ENCODE results near the gene ABLIM1. TPM values are rescaled to one million over a fixed set of nuclear protein-coding genes. Genes with fewer than 3 reads are reported as not detected.

Gene ABLIM1
- total and polyA plus RNA-seq, 2 of the 13 experiments (the other 11 are each of a cell fraction or from before 2014, with no cell fraction given) = 59.4 to 92.7 TPM

- TF ChIP-seq NR2F6 (IDR thresholded peaks at IDR 0.05) (peak; percentile 29; the same call in 1 of the 2 replicates), NR2F6 (CRISPR knock-in tag; IDR thresholded peaks at IDR 0.05) (no peak), ISL2 (CRISPR knock-in tag; IDR thresholded peaks at IDR 0.05) (peak; percentile 52; the same call in 1 of the 2 replicates), AGO1 (IDR thresholded peaks at IDR 0.05; ENCODE audit: low read depth, low read length, poor library complexity, severe bottlenecking) (no peak), ZNF281 (CRISPR knock-in tag; IDR thresholded peaks at IDR 0.05; ENCODE audit: borderline replicate concordance) (no peak), U2AF2 (IDR thresholded peaks at IDR 0.05; ENCODE audit: low read depth, low read length) (no peak), FUBP1 (CRISPR knock-in tag; IDR thresholded peaks at IDR 0.05; ENCODE audit: borderline replicate concordance) (no peak), RXRA (CRISPR knock-in tag; IDR thresholded peaks at IDR 0.05) (no peak), FIP1L1 (IDR thresholded peaks at IDR 0.05; ENCODE audit: borderline replicate concordance, insufficient read depth, low read depth, low read length) (no peak), SMARCE1 (IDR thresholded peaks at IDR 0.05; ENCODE audit: borderline replicate concordance) (no peak), ZNF253 (CRISPR knock-in tag; IDR thresholded peaks at IDR 0.05; ENCODE audit: borderline replicate concordance) (no peak), ZUFSP (CRISPR knock-in tag; IDR thresholded peaks at IDR 0.05; ENCODE audit: borderline replicate concordance) (no peak), ZNF644 (CRISPR knock-in tag; IDR thresholded peaks at IDR 0.05; ENCODE audit: low read depth) (no peak), ZNF646 (CRISPR knock-in tag; IDR thresholded peaks at IDR 0.05) (no peak), EHMT2 (IDR thresholded peaks at IDR 0.05; ENCODE audit: borderline replicate concordance, low read depth, low read length) (no peak)
These were observed 101.6 kb downstream of the ABLIM1 start (continued) for GRCh38 chr10:114556236-114557122.

Data from HepG2 (cell line).